Bronchial epithelial cell (primary cell): ENCODE measurements around the gene HSPA12A. TPM values are rescaled to one million over a fixed set of nuclear protein-coding genes. Genes with fewer than 3 reads are reported as not detected.

ENCODE experiments used
- DNase-seq: peaks from one replicate; pipeline ENCODE4 v3.0.0-alpha.2; 2010; ENCODE audit warnings: low read depth
- FAIRE-seq: peaks from 2 replicates; lab custom pipeline; 2011; peaks lifted over from hg19 to GRCh38; lab: Jason Lieb, UNC
- H3K27me3 ChIP-seq: 2 replicates; pipeline ENCODE4 v1.5.1; 2011; ENCODE audit warnings: low read length; ENCODE audit not compliant: control insufficient read depth, insufficient read depth
- H3K36me3 ChIP-seq: 2 replicates; pipeline ENCODE4 v1.5.1; 2011; ENCODE audit warnings: low read length; ENCODE audit not compliant: control insufficient read depth, insufficient read depth
- H3K4me3 ChIP-seq: 2 replicates; pipeline ENCODE4 v1.5.1; 2011; ENCODE audit warnings: mild to moderate bottlenecking, low read depth, low read length, control low read depth
- CTCF ChIP-seq: IDR thresholded peaks from 2 replicates; pipeline ENCODE4 v1.5.1; 2011; ENCODE audit warnings: mild to moderate bottlenecking, moderate library complexity, low read length, control low read depth, inconsistent platforms; ENCODE audit not compliant: insufficient read depth, severe bottlenecking
- total RNA-seq: library from RNA; depleted of rRNA; stranded (reverse); fragments of >200 nt; gene quantifications from 2 replicates; pipeline ENCODE4 v1.2.1, GENCODE V29; 2014

The HSPA12A gene
- total RNA-seq, 1 donor from 2014 or later = 0.79 TPM

DNA sequence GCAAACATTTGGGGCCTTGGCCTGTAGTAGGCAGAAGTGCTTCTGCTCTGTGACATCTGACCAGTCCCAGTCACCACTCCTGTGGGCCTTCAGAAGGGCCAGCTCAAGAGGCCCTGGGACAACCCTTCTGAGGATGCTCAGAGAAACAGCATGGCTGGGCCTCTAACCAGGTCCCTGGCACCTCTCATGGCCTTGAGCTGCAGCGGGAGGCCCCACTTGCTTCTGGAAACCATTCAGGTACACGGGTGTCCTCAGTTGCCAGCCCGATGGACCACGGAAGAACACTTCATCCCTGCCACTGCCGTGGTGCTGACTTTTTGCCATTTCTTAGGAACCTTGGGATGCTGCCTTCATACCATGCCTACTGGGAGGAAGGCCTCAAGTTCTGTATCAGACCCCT is 57.6 kb downstream of the HSPA12A start:
- H3K27me3 ChIP-seq = no peaks in the 10 kb centered on the region
- no peak for TF ChIP-seq CTCF
- no peak overlapping the region for H3K4me3 ChIP-seq
- no peaks in the 10 kb centered on the region for H3K36me3 ChIP-seq
- FAIRE-seq = no peak
- no peak for DNase-seq

GRCh38 chr10:116683821-116684220 is 58.5 kb downstream of the HSPA12A start:
- H3K27me3 ChIP-seq = no peaks in the 10 kb centered on the region
- FAIRE-seq (no peak), DNase-seq (no peak)
- H3K4me3 ChIP-seq = no peak overlapping the region
- no peak for TF ChIP-seq CTCF
- no peaks in the 10 kb centered on the region for H3K36me3 ChIP-seq

DNA sequence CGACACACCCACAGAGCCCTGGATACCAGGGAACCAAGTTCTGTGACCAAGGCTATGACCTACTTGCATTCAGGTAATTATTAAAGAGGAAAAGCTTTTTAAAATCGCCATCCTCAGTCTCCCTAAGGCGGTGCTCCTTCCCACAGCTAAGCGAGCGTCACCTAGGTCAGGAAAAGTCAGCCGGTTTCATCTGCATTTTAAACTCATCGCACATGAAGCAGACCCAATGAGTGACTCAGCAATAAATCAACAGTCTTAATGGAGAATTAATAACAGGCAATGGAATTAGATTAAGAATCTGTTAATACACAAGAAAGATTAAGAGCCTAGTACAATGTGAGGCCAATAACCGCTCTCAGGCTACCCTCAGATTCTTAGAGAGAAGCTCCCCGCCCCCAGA is 59.2 kb downstream of the HSPA12A start:
- peak; percentile 50 for FAIRE-seq
- TF ChIP-seq CTCF = no peak
- no peak for DNase-seq
- H3K4me3 ChIP-seq = no peak overlapping the region
- H3K36me3 ChIP-seq = no peaks in the 10 kb centered on the region
- H3K27me3 ChIP-seq = no peaks in the 10 kb centered on the region

- no peaks in the 10 kb centered on the region for H3K27me3 ChIP-seq
- FAIRE-seq = no peak
- no peak for DNase-seq
- no peak overlapping the region for H3K4me3 ChIP-seq
- no peak for TF ChIP-seq CTCF
- no peaks in the 10 kb centered on the region for H3K36me3 ChIP-seq
Measured at GRCh38 chr10:116679351-116679750, 63.0 kb downstream of the HSPA12A start.

DNA sequence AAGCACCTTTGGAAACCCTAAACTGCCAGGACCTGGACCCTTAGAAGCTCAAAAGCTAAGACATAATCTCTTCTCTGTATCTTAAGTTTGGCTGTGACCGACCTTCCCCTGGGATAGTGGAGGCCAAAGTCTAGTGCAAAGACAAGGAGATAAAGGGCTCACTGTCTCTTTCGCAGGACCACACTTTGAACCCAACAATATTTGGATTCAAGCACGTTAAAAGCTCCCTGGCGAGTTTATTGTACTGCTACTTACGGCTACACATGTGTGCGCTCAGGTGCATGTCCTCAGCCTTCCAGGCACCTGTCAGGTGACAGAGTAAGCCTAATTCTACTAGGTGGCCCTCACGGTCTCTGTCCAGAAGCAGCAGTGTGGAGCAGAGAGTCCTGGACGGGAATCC is 65.7 kb downstream of the HSPA12A start:
- H3K4me3 ChIP-seq = no peak overlapping the region
- TF ChIP-seq CTCF = no peak
- H3K36me3 ChIP-seq = no peaks in the 10 kb centered on the region
- FAIRE-seq (no peak), DNase-seq (no peak)
- H3K27me3 ChIP-seq = no peaks in the 10 kb centered on the region

GRCh38 chr10:116676118-116676517 is 66.2 kb downstream of the HSPA12A start:
- H3K36me3 ChIP-seq = no peaks in the 10 kb centered on the region
- TF ChIP-seq CTCF = no peak
- DNase-seq (no peak), FAIRE-seq (no peak)
- no peaks in the 10 kb centered on the region for H3K27me3 ChIP-seq
- no peak overlapping the region for H3K4me3 ChIP-seq
